H9 (cell line): ENCODE data around the gene GFI1B. TPM values are rescaled to one million over a fixed set of nuclear protein-coding genes. Genes with fewer than 3 reads are reported as not detected.

ENCODE experiments used
- DNase-seq: peaks from one replicate; pipeline ENCODE4 v3.0.0-alpha.2; 2017
- H2AFZ ChIP-seq: one replicate; pipeline ENCODE4 v1.6.1; 2013; ENCODE audit warnings: mild to moderate bottlenecking, low read length, control low read depth, moderate library complexity
- H2AK5ac ChIP-seq: 2 replicates; pipeline ENCODE4 v1.6.1; 2013; ENCODE audit warnings: low read length, control low read depth, mixed read lengths; ENCODE audit not compliant: insufficient read length
- H2BK120ac ChIP-seq: one replicate; pipeline ENCODE4 v1.6.1; 2013; ENCODE audit warnings: low read depth, mild to moderate bottlenecking, low read length, control low read depth, inconsistent platforms; ENCODE audit not compliant: poor library complexity, severe bottlenecking
- H2BK12ac ChIP-seq: 2 replicates; pipeline ENCODE4 v1.6.1; 2013; ENCODE audit warnings: low read length, control low read depth, mixed read lengths, low read depth; ENCODE audit not compliant: insufficient read length
- H2BK15ac ChIP-seq: 2 replicates; pipeline ENCODE4 v1.6.1; 2013; ENCODE audit warnings: low read depth, low read length, control low read depth
- H2BK20ac ChIP-seq: one replicate; pipeline ENCODE4 v1.6.1; 2013; ENCODE audit warnings: low read depth, mild to moderate bottlenecking, low read length, control low read depth, inconsistent platforms; ENCODE audit not compliant: poor library complexity, severe bottlenecking
- H2BK5ac ChIP-seq: 2 replicates; pipeline ENCODE4 v1.6.1; 2013; ENCODE audit warnings: low read length, control low read depth, mixed read lengths; ENCODE audit not compliant: insufficient read length
- H3K14ac ChIP-seq: 2 replicates; pipeline ENCODE4 v1.6.1; 2013; ENCODE audit warnings: low read length, control low read depth; ENCODE audit not compliant: insufficient read depth
- H3K18ac ChIP-seq: 2 replicates; pipeline ENCODE4 v1.6.1; 2013; ENCODE audit warnings: low read depth, mild to moderate bottlenecking, mixed read lengths, low read length, control low read depth; ENCODE audit not compliant: insufficient read length
- H3K23ac ChIP-seq: 2 replicates; pipeline ENCODE4 v1.6.1; 2013; ENCODE audit warnings: low read length, control low read depth, mixed read lengths, low read depth; ENCODE audit not compliant: insufficient read length
- H3K23me2 ChIP-seq: 2 replicates; pipeline ENCODE4 v1.6.1; 2013; ENCODE audit warnings: low read depth, mild to moderate bottlenecking, mixed read lengths, low read length, control low read depth; ENCODE audit not compliant: insufficient read length, poor library complexity, severe bottlenecking
- H3K27ac ChIP-seq: 2 replicates; pipeline ENCODE4 v1.5.1; 2013; ENCODE audit warnings: low read length, control low read depth, mixed read lengths, low read depth; ENCODE audit not compliant: insufficient read length
- H3K27me3 ChIP-seq: 2 replicates; pipeline ENCODE4 v1.6.1; 2013; ENCODE audit warnings: low read length, control low read depth, inconsistent platforms; ENCODE audit not compliant: insufficient read depth
- H3K4ac ChIP-seq: 2 replicates; pipeline ENCODE4 v1.6.1; 2013; ENCODE audit warnings: low read depth, mild to moderate bottlenecking, control low read depth, inconsistent platforms, low read length, moderate library complexity
- H3K4me1 ChIP-seq: 2 replicates; pipeline ENCODE4 v1.6.1; 2013; ENCODE audit warnings: low read length, control low read depth, inconsistent platforms; ENCODE audit not compliant: insufficient read depth
- H3K4me2 ChIP-seq: 2 replicates; pipeline ENCODE4 v1.6.1; 2013; ENCODE audit warnings: low read length, control low read depth, mixed read lengths; ENCODE audit not compliant: insufficient read length, insufficient read depth
- H3K56ac ChIP-seq: 2 replicates; pipeline ENCODE4 v1.6.1; 2013; ENCODE audit warnings: low read depth, mild to moderate bottlenecking, mixed read lengths, low read length, control low read depth; ENCODE audit not compliant: insufficient read length
- H3K79me1 ChIP-seq: 2 replicates; pipeline ENCODE4 v1.6.1; 2013; ENCODE audit warnings: low read depth, mild to moderate bottlenecking, moderate library complexity, low read length, control low read depth, inconsistent platforms; ENCODE audit not compliant: insufficient read depth, poor library complexity, severe bottlenecking
- H3K79me2 ChIP-seq: 2 replicates; pipeline ENCODE4 v1.6.1; 2013; ENCODE audit warnings: low read length, control low read depth, inconsistent platforms; ENCODE audit not compliant: insufficient read depth
- H3K9ac ChIP-seq: 2 replicates; pipeline ENCODE4 v1.6.1; 2013; ENCODE audit warnings: low read length, control low read depth, mixed read lengths; ENCODE audit not compliant: insufficient read length; ENCODE audit errors: extremely low read depth
- H3K9me3 ChIP-seq: one replicate; pipeline ENCODE4 v1.6.1; 2013; ENCODE audit warnings: low read depth, low read length, inconsistent platforms; ENCODE audit not compliant: control insufficient read depth
- H3T11ph ChIP-seq: one replicate; pipeline ENCODE4 v1.6.1; 2013; ENCODE audit warnings: mild to moderate bottlenecking, low read length, control low read depth, inconsistent platforms
- H4K20me1 ChIP-seq: one replicate; pipeline ENCODE4 v1.6.1; 2013; ENCODE audit not compliant: control insufficient read depth, insufficient read length, insufficient read depth
- H4K5ac ChIP-seq: 2 replicates; pipeline ENCODE4 v1.6.1; 2013; ENCODE audit warnings: low read depth, mild to moderate bottlenecking, mixed read lengths, low read length, control low read depth; ENCODE audit not compliant: insufficient read length
- H4K8ac ChIP-seq: replicated peaks from 2 replicates; pipeline ENCODE4 v1.6.1; 2013; ENCODE audit warnings: low read length, control low read depth, mixed read lengths, low read depth; ENCODE audit not compliant: insufficient read length
- H4K91ac ChIP-seq: 2 replicates; pipeline ENCODE4 v1.6.1; 2013; ENCODE audit warnings: low read depth, mild to moderate bottlenecking, moderate library complexity, mixed read lengths, low read length, control low read depth; ENCODE audit not compliant: insufficient read length
- H3K27ac Mint-ChIP-seq, 3 experiments: 2 replicates in 2 of 3; 3 replicates in 1 of 3; pipeline ENCODE4 v1.8.0; 2020 to 2021; ENCODE audit warnings: mixed read lengths in 3 of 3, mild to moderate bottlenecking in 1 of 3, moderate library complexity in 1 of 3
- H3K27me3 Mint-ChIP-seq: 2 replicates; pipeline ENCODE4 v1.8.0; 2021; ENCODE audit warnings: low read depth, mild to moderate bottlenecking, moderate library complexity, mixed read lengths
- H3K36me3 Mint-ChIP-seq, 3 experiments: 2 replicates in 2 of 3; 3 replicates in 1 of 3; pipeline ENCODE4 v1.8.0; 2020 to 2021; ENCODE audit warnings: low read depth in 3 of 3, mixed read lengths in 3 of 3; ENCODE audit not compliant: insufficient read depth in 1 of 3
- H3K4me1 Mint-ChIP-seq, 2 experiments: 2 replicates each; pipeline ENCODE4 v1.8.0; 2020; ENCODE audit warnings: mixed read lengths in 2 of 2
- H3K4me3 Mint-ChIP-seq, 2 experiments: 2 replicates in 1 of 2; 3 replicates in 1 of 2; pipeline ENCODE4 v1.8.0; 2020 to 2021; ENCODE audit warnings: mild to moderate bottlenecking in 2 of 2, mixed read lengths in 2 of 2, moderate library complexity in 1 of 2
- H3K9me3 Mint-ChIP-seq, 2 experiments: 2 replicates in 1 of 2; 3 replicates in 1 of 2; pipeline ENCODE4 v1.8.0; 2020; ENCODE audit warnings: mild to moderate bottlenecking in 2 of 2, mixed read lengths in 2 of 2, moderate library complexity in 1 of 2
- WGBS: extraction: QIAGEN DNeasy Blood & Tissue Kit; methylation state at CpG from one replicate; pipeline ENCODE4 v1.1.7; 2013; ENCODE audit warnings: missing lambda C conversion rate, low lambda C conversion rate, mixed read lengths; ENCODE audit not compliant: insufficient read length; ENCODE audit errors: extremely low coverage; 5-methylcytosine and 5-hydroxymethylcytosine counted together
- total RNA-seq: library from RNA; stranded (reverse); gene quantifications from 2 replicates; pipeline ENCODE4 v1.2.1, GENCODE V29; 2021
- TF ChIP-seq, protein P1 (sequence below): fragments of 200-600 bp; sonication (generic); conservative IDR thresholded peaks from 3 replicates; pipeline ENCODE4 v1.8.0; 2021; ENCODE audit warnings: antibody characterized with exemption, mild to moderate bottlenecking

Gene GFI1B
- total RNA-seq, 1 experiment from 2014 or later: not detected

DNA sequence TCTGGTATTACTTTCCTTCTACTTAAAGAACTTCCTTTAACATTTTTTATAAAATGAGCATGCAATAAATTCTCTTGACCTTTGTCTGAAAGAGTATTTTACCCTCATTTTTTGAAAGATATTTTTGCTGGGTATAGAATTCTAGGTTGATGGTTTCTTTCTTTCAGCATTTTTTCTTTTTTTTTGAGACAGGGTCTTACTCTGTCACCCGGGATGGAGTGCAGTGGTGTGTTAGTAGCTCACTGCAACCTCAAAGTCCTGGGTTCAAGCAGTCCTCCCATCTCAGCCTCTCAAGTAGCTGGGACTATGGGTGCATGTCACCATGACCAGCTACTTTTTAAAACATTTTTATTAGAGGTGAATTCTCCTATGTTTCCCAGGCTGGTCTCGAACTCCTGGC, 23.4 kb upstream of the GFI1B start:
- H4K91ac ChIP-seq: no peak overlapping the region
- Mint-ChIP-seq H3K27ac (no peak overlapping the region), H3K4me3 (no peak overlapping the region), H3K4me1 (no peaks in the 10 kb centered on the region), H3K36me3 (no peaks in the 10 kb centered on the region), H3K27me3 (peaks cover 23% of the 10 kb centered on the region), H3K9me3 (peaks cover 0 to 2% of the 10 kb centered on the region in 2 experiments; a peak in 1 of 5 replicates)
- no peaks in the 10 kb centered on the region for H3K79me2 ChIP-seq
- H2AK5ac ChIP-seq: no peak overlapping the region
- no peak overlapping the region for H2BK15ac ChIP-seq
- no peaks in the 10 kb centered on the region for H4K20me1 ChIP-seq
- no peaks in the 10 kb centered on the region for H3K27me3 ChIP-seq
- no peak overlapping the region for H3K4me2 ChIP-seq
- H3K14ac ChIP-seq: no peak overlapping the region
- H2AFZ ChIP-seq: no peak overlapping the region
- no peak overlapping the region for H2BK20ac ChIP-seq
- no CpG with 5 or more reads among the region's 2 CpGs for WGBS
- H2BK120ac ChIP-seq: no peak overlapping the region
- H3T11ph ChIP-seq: no peak overlapping the region
- no peak overlapping the region for H2BK5ac ChIP-seq
- H3K79me1 ChIP-seq: no peaks in the 10 kb centered on the region
- DNase-seq: no peak
- no peak overlapping the region for H4K8ac ChIP-seq
- H3K23me2 ChIP-seq: no peaks in the 10 kb centered on the region
- H3K9me3 ChIP-seq: no peaks in the 10 kb centered on the region
- no peak overlapping the region for H3K4ac ChIP-seq
- H2BK12ac ChIP-seq: no peak overlapping the region
- no peak overlapping the region for H3K9ac ChIP-seq
- no peak overlapping the region for H3K18ac ChIP-seq
- H3K4me1 ChIP-seq: no peaks in the 10 kb centered on the region
- H3K27ac ChIP-seq: no peak overlapping the region
- H4K5ac ChIP-seq: no peak overlapping the region
- H3K23ac ChIP-seq: no peak overlapping the region
- TF ChIP-seq, protein P1, sequence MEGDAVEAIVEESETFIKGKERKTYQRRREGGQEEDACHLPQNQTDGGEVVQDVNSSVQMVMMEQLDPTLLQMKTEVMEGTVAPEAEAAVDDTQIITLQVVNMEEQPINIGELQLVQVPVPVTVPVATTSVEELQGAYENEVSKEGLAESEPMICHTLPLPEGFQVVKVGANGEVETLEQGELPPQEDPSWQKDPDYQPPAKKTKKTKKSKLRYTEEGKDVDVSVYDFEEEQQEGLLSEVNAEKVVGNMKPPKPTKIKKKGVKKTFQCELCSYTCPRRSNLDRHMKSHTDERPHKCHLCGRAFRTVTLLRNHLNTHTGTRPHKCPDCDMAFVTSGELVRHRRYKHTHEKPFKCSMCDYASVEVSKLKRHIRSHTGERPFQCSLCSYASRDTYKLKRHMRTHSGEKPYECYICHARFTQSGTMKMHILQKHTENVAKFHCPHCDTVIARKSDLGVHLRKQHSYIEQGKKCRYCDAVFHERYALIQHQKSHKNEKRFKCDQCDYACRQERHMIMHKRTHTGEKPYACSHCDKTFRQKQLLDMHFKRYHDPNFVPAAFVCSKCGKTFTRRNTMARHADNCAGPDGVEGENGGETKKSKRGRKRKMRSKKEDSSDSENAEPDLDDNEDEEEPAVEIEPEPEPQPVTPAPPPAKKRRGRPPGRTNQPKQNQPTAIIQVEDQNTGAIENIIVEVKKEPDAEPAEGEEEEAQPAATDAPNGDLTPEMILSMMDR: no peak
- no peak overlapping the region for H3K56ac ChIP-seq
